PC-9 (cell line): Measurements from ENCODE around the gene SEMA5A. TPM values are rescaled to one million over a fixed set of nuclear protein-coding genes. Genes with fewer than 3 reads are reported as not detected.

ENCODE experiments used
- BruUV-seq: library from RNA; stranded (reverse); fragments of 400-500 nt; replicated peaks from 2 replicates; lab custom pipeline; 2021; lab: Mats Ljungman, UMichigan
- CTCF ChIA-PET: fragments of 300-600 bp; sonication (Branson Sonifier 250); formaldehyde crosslinking; loops from one replicate; lab custom pipeline; 2022; ENCODE audit warnings: antibody characterized with exemption; lab: Charles Lee
- POLR2A ChIA-PET: fragments of 300-600 bp; sonication (Branson Sonifier 250); formaldehyde crosslinking; loops from one replicate; lab custom pipeline; 2022; ENCODE audit warnings: antibody characterized with exemption; ENCODE audit not compliant: unreplicated experiment; lab: Charles Lee
- DNase-seq, 2 experiments: peaks; one replicate each; pipeline versions ENCODE4 v3.0.0 to v3.0.0-alpha.2; 2015 to 2022; ENCODE audit warnings: mixed read lengths in 1 of 2
- H2AFZ ChIP-seq: fragments of 200-600 bp; sonication (generic); 2 replicates; pipeline ENCODE4 v1.8.1; 2017; ENCODE audit warnings: antibody characterized with exemption
- H3F3A ChIP-seq: fragments of 200-600 bp; sonication (generic); 2 replicates; pipeline ENCODE4 v1.8.1; 2017; ENCODE audit warnings: antibody characterized with exemption, mild to moderate bottlenecking, low read depth; ENCODE audit not compliant: insufficient read depth
- H3K27ac ChIP-seq: fragments of 200-600 bp; sonication (generic); 2 replicates; pipeline ENCODE4 v1.6.1; 2016; ENCODE audit warnings: mixed run types
- H3K27me3 ChIP-seq: fragments of 200-600 bp; sonication (generic); 2 replicates; pipeline ENCODE4 v1.6.1; 2016; ENCODE audit warnings: low read depth, mixed run types; ENCODE audit not compliant: insufficient read depth
- H3K36me3 ChIP-seq: fragments of 200-600 bp; sonication (generic); 2 replicates; pipeline ENCODE4 v1.6.1; 2016; ENCODE audit warnings: low read depth, mixed run types
- H3K4me1 ChIP-seq: fragments of 200-600 bp; sonication (generic); replicated peaks from 2 replicates; pipeline ENCODE4 v1.6.1; 2016; ENCODE audit warnings: mixed run types; ENCODE audit not compliant: insufficient read depth
- H3K4me2 ChIP-seq: fragments of 200-600 bp; sonication (generic); 2 replicates; pipeline ENCODE4 v1.6.1; 2017; ENCODE audit warnings: mixed run types
- H3K4me3 ChIP-seq: fragments of 200-600 bp; sonication (generic); 2 replicates; pipeline ENCODE4 v1.6.1; 2016; ENCODE audit warnings: mixed run types
- H3K79me2 ChIP-seq: fragments of 200-600 bp; sonication (generic); 2 replicates; pipeline ENCODE4 v1.6.1; 2017; ENCODE audit warnings: low read depth, mixed run types
- H3K9me2 ChIP-seq: fragments of 200-600 bp; sonication (generic); 2 replicates; pipeline ENCODE4 v1.8.1; 2017; ENCODE audit warnings: mild to moderate bottlenecking; ENCODE audit not compliant: insufficient read depth
- H3K9me3 ChIP-seq: fragments of 200-600 bp; sonication (generic); 2 replicates; pipeline ENCODE4 v1.8.1; 2016; ENCODE audit warnings: low read depth; ENCODE audit not compliant: insufficient read depth
- H4K20me1 ChIP-seq: fragments of 200-600 bp; sonication (generic); 2 replicates; pipeline ENCODE4 v1.8.1; 2017; ENCODE audit not compliant: insufficient read depth
- CTCF ChIP-seq: fragments of 200-600 bp; sonication (generic); conservative IDR thresholded peaks from 2 replicates; pipeline ENCODE4 v1.6.1; 2017; ENCODE audit warnings: mixed run types, antibody characterized with exemption, mild to moderate bottlenecking, moderate library complexity
- EZH2 ChIP-seq: fragments of 200-600 bp; sonication (generic); IDR thresholded peaks from 2 replicates; pipeline ENCODE4 v1.8.0; 2017; ENCODE audit warnings: antibody characterized with exemption, low read depth
- intact Hi-C: fragments of 100-400 bp; cut with micrococcal nuclease; formaldehyde crosslinking; loops from one replicate; pipeline ENCODE4 v1.10.0; 2022; ENCODE audit not compliant: unreplicated experiment
- total RNA-seq: library from RNA; stranded (reverse); gene quantifications from 2 replicates; pipeline ENCODE4 v1.2.3, GENCODE V29; 2021

The SEMA5A gene
- total RNA-seq, 1 experiment from 2014 or later: not detected

- Histone ChIP-seq H3F3A (no peaks in the 10 kb centered on the region), H3K27ac (no peak overlapping the region), H3K4me3 (no peak overlapping the region), H3K27me3 (no peaks in the 10 kb centered on the region), H3K9me2 (no peaks in the 10 kb centered on the region), H4K20me1 (no peaks in the 10 kb centered on the region), H3K36me3 (no peaks in the 10 kb centered on the region), H3K4me2 (no peak overlapping the region), H3K79me2 (no peaks in the 10 kb centered on the region), H2AFZ (no peak overlapping the region), H3K9me3 (no peaks in the 10 kb centered on the region), H3K4me1 (no peaks in the 10 kb centered on the region)
- ChIA-PET CTCF (interaction anchor here (0.7 kb wide), 2 partner anchors 114 to 1195 kb away, joined by 3 read pairs; no protein-coding TSS in a partner anchor), POLR2A (no interaction called here)
- TF ChIP-seq CTCF (peak; percentile 94), EZH2 (no peak)
- intact Hi-C loops: loop anchor here (2.0 to 10.0 kb wide), 5 partner anchors 451 to 1321 kb away; no protein-coding TSS in a partner anchor
- DNase-seq: peak in 1 of 2 experiments; percentile 57
- BruUV-seq: no TSS peak
Observed at GRCh38 chr5:9207817-9208418, 338.0 kb downstream of the SEMA5A start.

GRCh38 chr5:9202636-9203035, 343.2 kb downstream of the SEMA5A start:
- Histone ChIP-seq H3K9me2 (no peaks in the 10 kb centered on the region), H3K27ac (no peak overlapping the region), H3K27me3 (no peaks in the 10 kb centered on the region), H3F3A (no peaks in the 10 kb centered on the region), H3K79me2 (no peaks in the 10 kb centered on the region), H3K36me3 (no peaks in the 10 kb centered on the region), H4K20me1 (no peaks in the 10 kb centered on the region), H3K4me3 (no peak overlapping the region), H3K4me2 (no peak overlapping the region), H3K4me1 (no peaks in the 10 kb centered on the region), H2AFZ (no peak overlapping the region), H3K9me3 (no peaks in the 10 kb centered on the region)
- intact Hi-C loops: loop anchor here (10.0 kb wide), 2 partner anchors 858 to 958 kb away; no protein-coding TSS in a partner anchor
- no peak for DNase-seq
- TF ChIP-seq EZH2: no peak
- no peak for TF ChIP-seq CTCF
- ChIA-PET CTCF (no interaction called here), POLR2A (no interaction called here)
- BruUV-seq: no TSS peak

GRCh38 chr5:9201761-9202160, 344.1 kb downstream of the SEMA5A start:
- no peaks in the 10 kb centered on the region for H3K4me1 ChIP-seq
- H3K27ac ChIP-seq: no peak overlapping the region
- H3K9me2 ChIP-seq: no peaks in the 10 kb centered on the region
- no peak for DNase-seq
- H3K79me2 ChIP-seq: no peaks in the 10 kb centered on the region
- ChIA-PET POLR2A (no interaction called here), CTCF (no interaction called here)
- no peak overlapping the region for H3K4me2 ChIP-seq
- no peak overlapping the region for H2AFZ ChIP-seq
- no peaks in the 10 kb centered on the region for H3K36me3 ChIP-seq
- H4K20me1 ChIP-seq: no peaks in the 10 kb centered on the region
- BruUV-seq: no TSS peak
- no peak overlapping the region for H3K4me3 ChIP-seq
- H3F3A ChIP-seq: no peaks in the 10 kb centered on the region; the same call in 1 of the 2 replicates
- intact Hi-C loops: loop anchor here (10.0 kb wide), 2 partner anchors 857 to 957 kb away; no protein-coding TSS in a partner anchor
- no peaks in the 10 kb centered on the region for H3K9me3 ChIP-seq
- no peaks in the 10 kb centered on the region for H3K27me3 ChIP-seq
- TF ChIP-seq EZH2 (no peak), CTCF (no peak)
